NCI-H2029 (cell line): ENCODE results near the gene CCBE1.
"Not testable (repeated sequence)": the region's sequence is repeated elsewhere in the genome, so short reads cannot be mapped to it uniquely, and the experiment has no call there.

ENCODE experiments used
- DNase-seq: peaks from one replicate; lab custom pipeline; 2025; lab: John Stamatoyannopoulos, UW

Gene CCBE1

GRCh38 chr18:59697236-59697932, at the start of gene CCBE1:
Gene CCBE1 (minus strand): TSS chr18:59697423.
- no peak for DNase-seq

- DNase-seq: no peak
These were observed 47.1 kb upstream of the CCBE1 start for GRCh38 chr18:59744271-59744721.

- no peak for DNase-seq
These were observed 46.3 kb upstream of the CCBE1 start for GRCh38 chr18:59743566-59743965.

GRCh38 chr18:59742325-59743111, 45.3 kb upstream of the CCBE1 start:
- DNase-seq: peak; percentile 80

GRCh38 chr18:59740141-59740540, 42.9 kb upstream of the CCBE1 start:
- DNase-seq: no peak

DNA sequence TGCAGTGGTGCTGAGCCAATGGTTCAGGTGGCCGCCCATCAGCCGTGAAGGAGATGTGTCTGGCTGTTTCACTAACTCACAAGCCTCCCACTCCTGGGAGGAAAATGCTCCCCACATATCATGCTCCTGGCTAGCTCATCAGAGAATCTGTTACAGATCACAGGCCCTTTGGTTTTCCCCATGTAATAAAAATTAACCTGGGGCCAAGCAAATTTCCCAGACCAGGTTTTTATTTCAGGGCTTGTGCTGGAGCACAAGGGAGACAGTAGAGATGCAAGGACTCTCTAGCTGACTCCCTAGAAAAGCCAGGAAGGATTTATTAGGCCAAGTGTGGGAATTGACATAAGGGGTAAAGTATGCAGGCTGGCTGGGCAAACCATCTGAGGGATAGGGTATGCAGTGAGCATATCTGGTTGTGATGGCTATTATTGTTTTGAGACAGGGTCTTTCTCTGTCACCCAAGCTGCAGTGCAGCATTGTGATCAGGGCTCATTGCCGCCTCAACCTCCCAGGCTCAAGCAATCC, 40.6 kb upstream of the CCBE1 start:
- DNase-seq: no peak

DNA sequence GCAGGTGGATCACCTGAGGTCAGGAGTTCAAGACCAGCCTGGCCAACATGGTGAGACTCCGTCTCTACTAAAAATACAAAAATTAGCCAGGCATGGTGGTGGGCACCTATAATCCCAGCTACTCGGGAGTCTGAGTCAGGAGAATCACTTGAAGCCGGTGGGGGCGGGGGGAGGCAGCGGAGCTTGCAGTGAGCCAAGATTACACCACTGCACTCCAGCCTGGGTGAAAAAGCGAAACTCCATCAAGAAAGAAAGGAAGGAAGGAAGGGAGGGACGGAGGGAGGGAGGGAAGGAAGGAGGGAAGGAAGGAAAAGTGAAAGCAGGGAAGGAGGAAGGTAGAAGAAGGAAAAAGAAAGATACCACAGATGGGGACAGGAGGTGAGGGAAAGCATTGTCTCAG, 40.1 kb upstream of the CCBE1 start:
- DNase-seq: not testable (repeated sequence)

DNA sequence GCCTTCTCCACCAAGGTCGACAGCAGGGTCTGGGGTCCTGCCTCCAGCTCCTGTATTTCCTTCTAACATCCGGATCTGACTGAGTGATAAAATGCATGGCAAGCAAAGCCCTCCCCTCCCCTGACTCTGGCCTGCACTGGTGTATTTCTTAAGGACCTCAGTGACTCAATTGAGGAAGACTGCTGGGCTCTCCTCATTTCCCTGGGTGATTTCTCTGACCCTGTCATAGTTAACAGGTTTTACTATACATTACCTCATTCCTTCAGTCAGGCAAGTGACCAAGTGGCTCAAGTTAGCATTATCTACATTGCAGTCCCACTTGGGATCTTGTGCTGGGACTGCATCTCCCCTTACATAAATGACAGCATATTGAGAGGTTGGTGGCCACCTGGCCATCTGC, 38.8 kb upstream of the CCBE1 start:
- no peak for DNase-seq

DNA sequence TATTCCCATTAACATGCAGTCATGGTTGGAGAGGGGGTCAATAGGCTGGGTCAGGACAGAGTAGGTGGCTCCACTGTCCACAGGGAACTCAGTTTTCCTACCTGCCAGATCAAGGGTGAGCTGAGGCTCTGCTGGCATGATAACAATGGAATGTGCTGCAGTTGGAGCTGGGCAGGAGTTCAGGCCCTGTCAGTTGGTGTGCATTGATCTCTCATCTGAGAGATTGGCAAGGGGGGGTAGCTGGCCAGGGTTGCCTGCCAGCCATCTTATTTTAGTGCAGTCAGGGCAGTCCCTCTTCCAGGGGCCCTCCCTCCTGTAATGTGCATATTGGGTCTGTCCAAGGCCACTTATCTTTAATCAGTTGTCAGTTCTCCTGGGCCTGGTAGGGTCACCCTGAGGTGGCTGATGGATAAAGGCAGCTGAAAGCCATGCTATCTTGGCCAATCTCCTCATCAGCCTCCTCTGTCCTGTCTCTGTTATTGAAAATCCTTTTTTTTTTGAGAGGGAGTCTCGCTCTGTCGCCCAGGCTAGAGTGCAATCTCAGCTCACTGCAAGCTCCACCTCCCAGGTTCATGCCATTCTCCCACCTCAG, 38.1 kb upstream of the CCBE1 start:
- no peak for DNase-seq

GRCh38 chr18:59733421-59733820, 36.2 kb upstream of the CCBE1 start:
- no peak for DNase-seq

DNA sequence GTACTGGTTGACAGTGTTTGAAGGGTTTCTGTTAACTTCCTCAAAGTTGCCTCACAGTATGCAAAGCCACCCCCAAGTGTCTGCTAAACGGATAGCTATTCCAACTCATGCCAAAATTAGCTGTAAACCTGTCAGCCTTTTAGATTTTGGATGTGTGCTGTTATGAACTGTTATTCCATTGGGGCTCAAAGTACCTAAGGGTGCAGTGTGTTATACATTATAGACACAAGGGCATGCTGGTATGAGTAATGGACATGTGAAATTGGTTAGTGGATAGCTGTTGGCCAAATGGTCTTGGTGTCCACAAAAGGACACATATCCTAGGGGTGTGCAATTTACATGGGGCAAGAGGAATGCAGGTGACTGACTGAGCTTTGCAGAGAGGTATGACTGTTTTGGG, 33.7 kb upstream of the CCBE1 start:
- DNase-seq: no peak

DNA sequence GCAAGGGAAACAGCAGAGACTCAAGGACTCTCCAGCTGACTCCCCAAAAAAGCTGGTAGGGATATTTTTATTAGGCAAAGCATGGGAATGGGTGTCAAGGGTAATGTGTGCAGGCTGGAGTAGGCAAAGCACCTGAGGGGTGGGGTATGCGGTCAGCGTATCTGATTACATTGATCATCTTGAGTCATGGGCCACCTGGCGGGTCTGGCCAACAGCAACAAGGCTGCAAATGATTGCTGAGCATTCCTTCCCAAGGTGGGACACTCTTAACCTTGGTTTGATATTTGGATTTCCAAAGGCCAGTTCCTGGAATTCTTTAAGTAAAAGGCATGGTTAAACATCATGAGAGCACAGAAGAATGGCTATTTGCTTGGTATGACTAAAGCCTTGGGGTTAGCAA, 32.6 kb upstream of the CCBE1 start:
- DNase-seq: no peak

DNA sequence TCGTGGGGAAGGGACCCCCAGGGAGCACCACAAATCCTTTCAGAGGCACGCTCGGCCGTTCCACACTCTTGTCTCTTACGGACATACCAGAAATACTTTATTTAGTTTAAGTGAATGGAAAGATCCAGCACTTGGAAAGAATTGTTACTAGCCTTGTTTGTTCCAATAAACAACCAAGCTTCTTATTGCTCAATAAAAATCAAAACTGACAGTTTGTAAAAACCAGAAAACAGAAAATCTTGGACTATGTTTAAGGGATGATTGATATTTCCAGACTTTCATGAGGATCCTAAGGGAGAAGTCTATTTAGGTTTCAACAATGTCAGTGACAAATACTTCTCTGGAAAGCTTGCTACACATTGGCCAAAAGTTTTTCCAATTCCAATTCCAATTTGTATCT, 31.6 kb upstream of the CCBE1 start:
- DNase-seq: no peak

- no peak for DNase-seq
These were observed 27.9 kb upstream of the CCBE1 start for GRCh38 chr18:59725142-59725541.

DNA sequence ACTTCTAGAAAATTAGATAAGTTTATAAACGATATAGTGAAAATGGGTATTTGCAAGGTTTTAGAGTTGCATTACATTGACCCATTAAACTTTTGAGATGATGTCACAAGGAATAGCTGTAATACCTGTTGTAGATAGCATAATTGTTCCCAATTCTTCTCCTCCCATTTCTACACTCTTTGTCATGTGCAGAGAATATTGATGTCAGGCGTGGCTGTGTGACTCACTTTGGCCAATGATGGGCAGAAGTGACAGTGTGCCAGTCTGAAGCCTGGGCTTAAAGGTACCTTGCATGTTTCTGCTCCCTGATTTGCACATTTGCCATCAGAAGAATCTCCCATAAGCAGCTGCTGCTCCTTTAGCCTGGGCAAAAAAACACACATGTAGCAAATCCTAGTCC, 26.9 kb upstream of the CCBE1 start:
- no peak for DNase-seq

GRCh38 chr18:59721931-59722330, 24.7 kb upstream of the CCBE1 start:
- no peak for DNase-seq

DNA sequence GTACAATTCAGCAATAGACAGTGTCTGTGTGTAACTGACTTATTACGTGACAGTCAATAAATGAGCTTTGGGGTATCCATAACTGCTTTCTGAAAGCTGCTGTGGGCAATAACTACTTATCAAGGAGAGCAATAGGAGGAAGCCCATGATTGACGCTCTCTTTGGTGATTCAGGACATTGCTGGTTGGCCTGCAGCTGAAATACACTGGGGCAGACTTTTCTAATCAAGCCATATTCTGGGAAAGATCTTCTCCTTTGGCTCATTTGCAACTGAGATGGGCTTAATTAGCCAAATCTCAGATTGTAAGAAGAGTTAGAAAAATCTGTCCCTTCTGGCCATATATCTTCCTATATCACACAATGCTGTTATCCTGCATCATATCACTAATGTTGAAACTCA, 24.0 kb upstream of the CCBE1 start:
- DNase-seq: no peak

- DNase-seq: no peak
These were observed 22.4 kb upstream of the CCBE1 start for GRCh38 chr18:59719544-59720181.

DNA sequence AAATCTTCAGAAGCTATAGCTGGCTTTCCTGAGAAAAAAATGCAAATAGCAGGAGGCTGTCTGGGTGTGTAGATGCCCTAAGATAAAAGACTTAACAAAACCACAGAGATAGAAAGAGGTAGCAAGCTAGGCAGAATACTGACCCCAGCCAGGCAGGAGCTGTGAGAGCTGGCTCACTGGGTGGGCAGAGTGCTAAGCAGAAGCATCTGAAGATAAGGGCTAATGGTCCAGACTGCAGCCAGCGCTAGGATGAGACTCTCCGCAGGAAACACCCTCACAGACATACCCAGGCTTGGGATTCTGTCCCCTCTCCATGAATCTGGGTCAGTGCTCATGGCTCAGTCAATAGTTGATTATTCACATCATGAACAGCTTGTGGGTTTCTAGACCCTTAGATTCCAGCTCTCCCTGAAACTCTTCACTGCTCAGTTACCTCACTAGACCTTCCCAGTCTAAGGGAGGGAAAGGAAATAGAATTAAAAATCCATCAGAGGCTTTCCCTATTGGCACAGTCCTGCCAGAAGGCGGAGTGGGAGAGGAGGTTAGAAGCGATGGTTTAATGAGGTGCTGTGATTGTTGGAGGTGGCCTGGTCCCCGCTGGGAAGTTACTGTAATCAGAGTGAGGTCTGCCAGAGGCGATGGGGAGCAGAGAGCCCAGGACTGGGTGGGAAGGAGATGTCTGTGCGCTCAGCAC, 21.4 kb upstream of the CCBE1 start:
- DNase-seq: no peak

DNA sequence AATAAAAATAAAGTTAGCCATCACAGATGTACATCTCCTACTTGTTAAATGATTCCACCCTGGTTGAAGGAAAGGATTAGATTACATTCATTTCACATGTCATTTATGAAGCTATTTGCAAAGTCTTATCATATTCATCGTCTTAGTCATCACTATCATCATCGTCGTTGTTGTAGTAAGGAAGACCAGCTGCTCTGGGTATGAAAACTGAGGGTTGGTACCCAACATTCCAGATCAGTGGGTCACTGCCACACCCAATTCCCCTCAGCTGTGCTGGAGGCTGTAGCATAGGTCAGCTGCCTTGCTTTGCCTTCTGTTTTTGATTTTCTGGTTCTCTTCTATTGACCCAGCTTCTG, 20.9 kb upstream of the CCBE1 start:
- DNase-seq: no peak

GRCh38 chr18:59717291-59717690, 20.1 kb upstream of the CCBE1 start:
- no peak for DNase-seq

DNA sequence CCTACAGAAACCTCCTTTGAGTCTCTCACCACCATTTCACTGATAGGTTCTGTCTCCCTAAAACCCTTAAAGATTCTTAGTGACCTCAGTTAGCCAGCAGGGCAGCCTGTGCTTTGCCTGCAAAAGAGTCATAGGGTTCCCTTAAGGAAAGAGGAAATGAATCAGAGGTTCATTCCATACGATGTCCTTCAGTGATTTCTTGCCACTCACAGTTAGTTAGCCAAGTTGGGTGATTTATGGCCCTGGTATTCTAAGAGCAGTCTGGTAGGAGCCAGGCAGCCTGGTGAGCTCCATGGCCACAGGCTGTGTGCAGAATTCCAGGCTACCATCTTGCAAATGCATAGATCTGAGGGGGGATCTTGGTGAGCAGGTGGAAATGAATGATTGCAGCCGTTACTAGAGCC, 18.7 kb upstream of the CCBE1 start:
- no peak for DNase-seq
